Measurements from ENCODE around the gene CEP112.

Gene CEP112

DNA sequence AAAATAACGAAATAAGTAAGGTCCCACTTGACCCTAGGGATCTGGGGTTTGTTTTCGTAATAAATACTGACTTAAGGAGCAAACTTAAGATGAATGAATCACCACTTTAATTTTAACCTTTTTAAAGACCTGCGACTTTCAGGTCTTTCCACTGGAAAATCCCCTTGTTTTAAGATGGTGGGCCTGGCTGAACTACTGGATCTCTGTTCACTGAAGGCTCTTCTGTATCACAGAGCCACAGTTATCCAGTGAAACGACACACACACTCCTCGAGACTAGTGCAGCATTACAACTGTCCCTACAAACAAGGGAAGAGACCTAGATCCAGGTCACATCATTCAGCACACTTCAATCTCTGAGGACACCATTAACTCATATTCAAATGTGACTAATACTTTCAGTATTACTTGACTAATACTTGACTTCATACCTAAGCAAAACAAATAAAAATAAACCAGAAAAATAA lies 299.0 kb downstream of the CEP112 start:
- no peak for TF ChIP-seq ZC3H10 (CRISPR knock-in tag; IDR thresholded peaks at IDR 0.05)
- ATAC-seq = no peak

DNA sequence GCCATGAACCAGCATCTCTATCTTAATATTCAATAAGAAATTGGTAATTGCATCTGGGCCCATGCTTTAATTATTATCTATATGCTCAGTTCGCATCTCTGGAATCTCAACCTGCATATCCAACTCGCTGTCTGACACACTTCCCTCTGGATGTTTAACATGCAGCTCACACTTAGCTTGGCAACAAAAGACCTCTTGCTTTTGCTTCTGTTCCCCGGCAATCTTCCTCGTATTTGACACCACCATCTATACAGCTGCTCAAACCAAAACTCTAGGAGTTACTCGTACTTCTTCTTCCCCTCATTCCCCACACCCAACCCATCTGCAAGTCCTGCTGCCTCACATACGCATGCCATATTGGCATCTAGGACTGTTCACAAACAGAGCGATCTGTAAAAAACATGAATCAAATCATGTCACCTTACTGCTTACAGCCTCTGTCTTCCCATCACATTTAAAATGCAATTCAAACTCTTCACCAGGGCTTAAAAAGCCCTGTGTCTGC lies 300.6 kb downstream of the CEP112 start:
- ATAC-seq = no peak
- no peak for TF ChIP-seq GLIS3 (CRISPR knock-in tag; IDR thresholded peaks at IDR 0.05)
- TF ChIP-seq CSDC2 (CRISPR knock-in tag; IDR thresholded peaks at IDR 0.05) = no peak
- no peak for TF ChIP-seq ZNF8 (CRISPR knock-in tag; IDR thresholded peaks at IDR 0.05)
- no peak for TF ChIP-seq RARB (CRISPR knock-in tag; IDR thresholded peaks at IDR 0.05)
- TF ChIP-seq, protein P1, sequence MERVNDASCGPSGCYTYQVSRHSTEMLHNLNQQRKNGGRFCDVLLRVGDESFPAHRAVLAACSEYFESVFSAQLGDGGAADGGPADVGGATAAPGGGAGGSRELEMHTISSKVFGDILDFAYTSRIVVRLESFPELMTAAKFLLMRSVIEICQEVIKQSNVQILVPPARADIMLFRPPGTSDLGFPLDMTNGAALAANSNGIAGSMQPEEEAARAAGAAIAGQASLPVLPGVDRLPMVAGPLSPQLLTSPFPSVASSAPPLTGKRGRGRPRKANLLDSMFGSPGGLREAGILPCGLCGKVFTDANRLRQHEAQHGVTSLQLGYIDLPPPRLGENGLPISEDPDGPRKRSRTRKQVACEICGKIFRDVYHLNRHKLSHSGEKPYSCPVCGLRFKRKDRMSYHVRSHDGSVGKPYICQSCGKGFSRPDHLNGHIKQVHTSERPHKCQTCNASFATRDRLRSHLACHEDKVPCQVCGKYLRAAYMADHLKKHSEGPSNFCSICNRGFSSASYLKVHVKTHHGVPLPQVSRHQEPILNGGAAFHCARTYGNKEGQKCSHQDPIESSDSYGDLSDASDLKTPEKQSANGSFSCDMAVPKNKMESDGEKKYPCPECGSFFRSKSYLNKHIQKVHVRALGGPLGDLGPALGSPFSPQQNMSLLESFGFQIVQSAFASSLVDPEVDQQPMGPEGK (CRISPR knock-in tag; IDR thresholded peaks at IDR 0.05; ENCODE audit: borderline replicate concordance) = no peak
- no peak for TF ChIP-seq ZFP30 (CRISPR knock-in tag; IDR thresholded peaks at IDR 0.05)
- no peak for TF ChIP-seq SNAI2 (CRISPR knock-in tag; IDR thresholded peaks at IDR 0.05)
- no peak for TF ChIP-seq ISL1 (CRISPR knock-in tag; IDR thresholded peaks at IDR 0.05)
- TF ChIP-seq ZFP3 (CRISPR knock-in tag; IDR thresholded peaks at IDR 0.05) = no peak
- TF ChIP-seq ARNTL (CRISPR knock-in tag; IDR thresholded peaks at IDR 0.05; ENCODE audit: borderline replicate concordance, low read depth) = no peak
- TF ChIP-seq BACH2 (CRISPR knock-in tag; IDR thresholded peaks at IDR 0.05; ENCODE audit: borderline replicate concordance) = no peak

DNA sequence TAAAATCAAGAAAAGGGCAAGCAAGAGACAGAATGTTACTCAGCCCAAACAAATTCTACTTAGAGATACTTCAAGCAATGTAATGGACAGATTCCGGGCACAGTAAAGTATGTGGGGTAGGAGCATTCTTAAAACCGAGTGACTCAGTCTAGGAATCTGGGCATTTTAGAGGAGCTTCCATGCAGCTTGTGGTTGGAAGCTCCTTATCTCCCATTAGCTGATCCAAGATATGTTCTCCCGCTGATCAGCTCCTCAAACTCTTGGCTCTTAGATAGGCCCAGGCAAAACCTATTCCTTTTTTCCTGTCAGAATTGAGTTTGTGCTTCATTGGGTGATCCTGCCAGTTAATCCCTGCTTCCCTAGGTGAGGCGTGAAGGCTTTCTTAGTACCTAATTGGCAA lies 303.3 kb downstream of the CEP112 start:
- peak; percentile 79 for ATAC-seq
- TF ChIP-seq, protein P1 (CRISPR knock-in tag; IDR thresholded peaks at IDR 0.05; ENCODE audit: borderline replicate concordance) = no peak
- TF ChIP-seq, protein P2, sequence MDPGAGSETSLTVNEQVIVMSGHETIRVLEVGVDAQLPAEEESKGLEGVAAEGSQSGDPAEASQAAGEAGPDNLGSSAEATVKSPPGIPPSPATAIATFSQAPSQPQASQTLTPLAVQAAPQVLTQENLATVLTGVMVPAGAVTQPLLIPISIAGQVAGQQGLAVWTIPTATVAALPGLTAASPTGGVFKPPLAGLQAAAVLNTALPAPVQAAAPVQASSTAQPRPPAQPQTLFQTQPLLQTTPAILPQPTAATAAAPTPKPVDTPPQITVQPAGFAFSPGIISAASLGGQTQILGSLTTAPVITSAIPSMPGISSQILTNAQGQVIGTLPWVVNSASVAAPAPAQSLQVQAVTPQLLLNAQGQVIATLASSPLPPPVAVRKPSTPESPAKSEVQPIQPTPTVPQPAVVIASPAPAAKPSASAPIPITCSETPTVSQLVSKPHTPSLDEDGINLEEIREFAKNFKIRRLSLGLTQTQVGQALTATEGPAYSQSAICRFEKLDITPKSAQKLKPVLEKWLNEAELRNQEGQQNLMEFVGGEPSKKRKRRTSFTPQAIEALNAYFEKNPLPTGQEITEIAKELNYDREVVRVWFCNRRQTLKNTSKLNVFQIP (CRISPR knock-in tag; IDR thresholded peaks at IDR 0.05; ENCODE audit: borderline replicate concordance, low read depth) = no peak
- TF ChIP-seq ZNF8 (CRISPR knock-in tag; IDR thresholded peaks at IDR 0.05) = no peak
- no peak for TF ChIP-seq ZFP3 (CRISPR knock-in tag; IDR thresholded peaks at IDR 0.05)
- no peak for TF ChIP-seq TCF4 (CRISPR knock-in tag; IDR thresholded peaks at IDR 0.05; ENCODE audit: borderline replicate concordance)
- no peak for TF ChIP-seq TOX (CRISPR knock-in tag; IDR thresholded peaks at IDR 0.05; ENCODE audit: borderline replicate concordance)
- no peak for TF ChIP-seq ZC3H10 (CRISPR knock-in tag; IDR thresholded peaks at IDR 0.05)
- no peak for TF ChIP-seq OSR1 (CRISPR knock-in tag; IDR thresholded peaks at IDR 0.05)
- TF ChIP-seq ZNF565 (CRISPR knock-in tag; conservative IDR thresholded peaks at IDR 0.05; ENCODE audit: low read depth) = no peak

DNA sequence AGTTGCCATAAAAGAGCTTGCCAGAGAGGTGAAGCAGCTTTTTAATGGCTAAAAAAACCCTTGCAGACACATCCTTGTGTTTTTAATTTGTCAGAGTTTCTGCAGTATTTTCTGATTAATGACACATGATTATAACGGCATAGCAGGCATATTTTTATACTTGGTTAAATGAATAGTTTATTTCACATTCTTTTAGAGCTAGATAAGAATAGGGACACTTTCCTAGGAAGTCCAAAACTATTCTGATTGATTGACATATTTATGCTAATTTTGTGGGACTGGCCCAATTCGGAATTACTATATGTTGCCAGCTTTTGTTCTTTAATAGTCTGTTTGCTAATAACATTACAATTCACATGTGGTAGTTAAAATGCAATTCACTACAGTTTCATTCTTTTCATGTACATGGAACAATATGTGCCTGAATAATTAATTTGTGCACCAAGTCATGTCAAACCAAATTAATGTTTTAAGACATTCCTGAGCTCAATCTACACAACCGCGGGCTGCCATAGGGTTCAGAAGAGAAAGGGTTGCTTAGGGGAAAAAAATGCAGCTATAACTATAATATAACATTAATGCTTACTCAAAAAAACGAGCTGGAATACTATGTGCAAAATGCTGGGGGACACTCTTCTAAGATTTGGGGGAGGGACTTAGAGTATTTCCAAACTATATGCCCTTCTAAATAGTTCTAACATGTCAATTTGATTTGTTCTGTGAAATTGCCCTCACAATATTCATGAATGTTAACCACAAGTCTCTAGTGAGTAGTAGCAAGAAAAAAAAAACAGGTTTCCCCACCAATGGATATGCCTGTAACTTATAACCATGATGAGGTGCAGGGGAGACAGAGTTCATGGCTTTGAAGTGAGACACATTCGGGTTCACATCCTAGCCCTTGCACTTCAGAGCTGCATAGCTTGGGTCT lies 305.4 kb downstream of the CEP112 start:
- ATAC-seq = peak; percentile 75
- TF ChIP-seq OSR1 (CRISPR knock-in tag; IDR thresholded peaks at IDR 0.05) (no peak), ISL1 (CRISPR knock-in tag; IDR thresholded peaks at IDR 0.05) (0 out of 2 replicates have a peak, but pooled peaks have one; percentile 8)

DNA sequence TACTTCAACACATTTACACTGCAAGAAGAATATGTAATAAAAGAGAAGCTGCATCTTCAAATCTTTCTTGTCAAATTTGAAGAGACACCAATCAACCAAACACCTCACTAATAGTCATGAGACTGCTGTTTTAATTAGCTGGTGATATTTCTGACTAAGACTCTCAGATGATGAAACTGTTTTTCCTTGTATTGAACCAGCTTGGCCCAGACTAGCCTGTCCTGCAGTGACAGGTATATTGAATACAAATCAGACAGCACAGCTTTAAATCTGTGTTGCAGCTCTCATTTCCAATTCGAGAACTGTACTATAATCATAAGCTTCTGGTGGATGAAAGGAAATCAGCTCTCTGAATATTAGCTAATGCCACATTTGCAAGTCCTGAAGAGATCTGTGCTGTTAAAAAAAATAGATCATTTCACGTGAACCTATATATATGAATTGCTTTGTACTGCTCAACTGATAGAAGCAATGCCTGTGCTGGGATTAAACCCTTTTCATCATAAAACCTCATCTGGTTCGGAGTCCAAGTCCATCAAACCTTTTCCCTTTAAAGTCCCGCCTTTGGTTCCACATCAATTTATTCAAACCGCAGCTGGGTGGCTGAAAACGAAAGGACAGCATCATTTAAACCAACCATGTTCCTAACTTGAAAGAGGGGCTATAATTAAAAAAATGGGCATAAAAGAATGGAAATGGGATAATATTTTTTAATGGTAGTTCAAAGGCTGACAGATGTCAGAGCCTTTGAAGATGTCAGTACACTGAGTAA lies 306.2 kb downstream of the CEP112 start:
- ATAC-seq = peak; percentile 21
- TF ChIP-seq, protein P3, sequence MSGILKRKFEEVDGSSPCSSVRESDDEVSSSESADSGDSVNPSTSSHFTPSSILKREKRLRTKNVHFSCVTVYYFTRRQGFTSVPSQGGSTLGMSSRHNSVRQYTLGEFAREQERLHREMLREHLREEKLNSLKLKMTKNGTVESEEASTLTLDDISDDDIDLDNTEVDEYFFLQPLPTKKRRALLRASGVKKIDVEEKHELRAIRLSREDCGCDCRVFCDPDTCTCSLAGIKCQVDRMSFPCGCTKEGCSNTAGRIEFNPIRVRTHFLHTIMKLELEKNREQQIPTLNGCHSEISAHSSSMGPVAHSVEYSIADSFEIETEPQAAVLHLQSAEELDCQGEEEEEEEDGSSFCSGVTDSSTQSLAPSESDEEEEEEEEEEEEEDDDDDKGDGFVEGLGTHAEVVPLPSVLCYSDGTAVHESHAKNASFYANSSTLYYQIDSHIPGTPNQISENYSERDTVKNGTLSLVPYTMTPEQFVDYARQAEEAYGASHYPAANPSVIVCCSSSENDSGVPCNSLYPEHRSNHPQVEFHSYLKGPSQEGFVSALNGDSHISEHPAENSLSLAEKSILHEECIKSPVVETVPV (CRISPR knock-in tag; IDR thresholded peaks at IDR 0.05) = no peak
- TF ChIP-seq ZFP3 (CRISPR knock-in tag; IDR thresholded peaks at IDR 0.05) (no peak), TOX (CRISPR knock-in tag; IDR thresholded peaks at IDR 0.05; ENCODE audit: borderline replicate concordance) (no peak), GLIS3 (CRISPR knock-in tag; IDR thresholded peaks at IDR 0.05) (no peak), OSR1 (CRISPR knock-in tag; IDR thresholded peaks at IDR 0.05) (no peak)
- TF ChIP-seq, protein P2 (CRISPR knock-in tag; IDR thresholded peaks at IDR 0.05; ENCODE audit: borderline replicate concordance, low read depth) = no peak
- TF ChIP-seq, protein P4, sequence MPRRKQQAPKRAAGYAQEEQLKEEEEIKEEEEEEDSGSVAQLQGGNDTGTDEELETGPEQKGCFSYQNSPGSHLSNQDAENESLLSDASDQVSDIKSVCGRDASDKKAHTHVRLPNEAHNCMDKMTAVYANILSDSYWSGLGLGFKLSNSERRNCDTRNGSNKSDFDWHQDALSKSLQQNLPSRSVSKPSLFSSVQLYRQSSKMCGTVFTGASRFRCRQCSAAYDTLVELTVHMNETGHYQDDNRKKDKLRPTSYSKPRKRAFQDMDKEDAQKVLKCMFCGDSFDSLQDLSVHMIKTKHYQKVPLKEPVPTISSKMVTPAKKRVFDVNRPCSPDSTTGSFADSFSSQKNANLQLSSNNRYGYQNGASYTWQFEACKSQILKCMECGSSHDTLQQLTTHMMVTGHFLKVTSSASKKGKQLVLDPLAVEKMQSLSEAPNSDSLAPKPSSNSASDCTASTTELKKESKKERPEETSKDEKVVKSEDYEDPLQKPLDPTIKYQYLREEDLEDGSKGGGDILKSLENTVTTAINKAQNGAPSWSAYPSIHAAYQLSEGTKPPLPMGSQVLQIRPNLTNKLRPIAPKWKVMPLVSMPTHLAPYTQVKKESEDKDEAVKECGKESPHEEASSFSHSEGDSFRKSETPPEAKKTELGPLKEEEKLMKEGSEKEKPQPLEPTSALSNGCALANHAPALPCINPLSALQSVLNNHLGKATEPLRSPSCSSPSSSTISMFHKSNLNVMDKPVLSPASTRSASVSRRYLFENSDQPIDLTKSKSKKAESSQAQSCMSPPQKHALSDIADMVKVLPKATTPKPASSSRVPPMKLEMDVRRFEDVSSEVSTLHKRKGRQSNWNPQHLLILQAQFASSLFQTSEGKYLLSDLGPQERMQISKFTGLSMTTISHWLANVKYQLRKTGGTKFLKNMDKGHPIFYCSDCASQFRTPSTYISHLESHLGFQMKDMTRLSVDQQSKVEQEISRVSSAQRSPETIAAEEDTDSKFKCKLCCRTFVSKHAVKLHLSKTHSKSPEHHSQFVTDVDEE (CRISPR knock-in tag; IDR thresholded peaks at IDR 0.05) = no peak
